HepG2 (cell line): ENCODE data around the gene PRKN. TPM values are rescaled to one million over a fixed set of nuclear protein-coding genes. Genes with fewer than 3 reads are reported as not detected.

Experiments used
- ATAC-seq: fragments of 200-7000 bp; cut with Tn5 transposase; 3 replicates; pipeline ENCODE4 v1.9.1; 2020; ENCODE audit warnings: mild to moderate bottlenecking, moderate library complexity
- BruUV-seq: library from RNA; stranded (reverse); fragments of 400-500 nt; replicated peaks from 2 replicates; lab custom pipeline; 2021; lab: Mats Ljungman, UMichigan
- CTCF ChIA-PET: fragments of 300-600 bp; formaldehyde crosslinking; extraction: SDS; loops from one replicate; lab custom pipeline; 2021; ENCODE audit warnings: low total read pairs, inconsistent platforms, low intra/inter-chr PET ratio; lab: Yijun Ruan, JAX
- POLR2A ChIA-PET: fragments of 350-600 bp; sonication (Branson Sonifier 250); formaldehyde crosslinking; loops from one replicate; lab custom pipeline; 2020; ENCODE audit warnings: antibody characterized with exemption, inconsistent platforms; lab: Yijun Ruan, JAX
- DNase-seq: peaks from one replicate; pipeline ENCODE4 v3.0.0-alpha.2; 2015; ENCODE audit warnings: low spot score
- FAIRE-seq: peaks from 3 replicates; lab custom pipeline; 2011; peaks lifted over from hg19 to GRCh38; lab: Jason Lieb, UNC
- H2AFZ ChIP-seq: one replicate; pipeline ENCODE4 v1.6.1; 2011; ENCODE audit warnings: low read length, inconsistent platforms
- H3K27ac ChIP-seq: fragments of 300-600 bp; 3 replicates; pipeline ENCODE4 v1.8.0; 2011; ENCODE audit warnings: mixed run types, mild to moderate bottlenecking, mixed read lengths, low read length, inconsistent platforms; ENCODE audit not compliant: insufficient read depth; ENCODE audit errors: extremely low read length
- H3K27me3 ChIP-seq, 2 experiments: fragments of 200-600 bp in 1 of 2; 2 replicates in 1 of 2; 3 replicates in 1 of 2; pipeline versions ENCODE4 v1.6.0 to v1.8.0; 2011; ENCODE audit warnings: low read length in 2 of 2, mild to moderate bottlenecking in 2 of 2, moderate library complexity in 2 of 2, inconsistent platforms in 1 of 2; ENCODE audit not compliant: insufficient read depth in 2 of 2, control insufficient read depth in 1 of 2
- H3K36me3 ChIP-seq, 2 experiments: fragments of 200-600 bp in 1 of 2; replicated peaks in 1 of 2; 2 replicates in 1 of 2; 3 replicates in 1 of 2; pipeline versions ENCODE4 v1.5.1 to v1.8.0; 2011; ENCODE audit warnings: low read length in 2 of 2, inconsistent platforms in 1 of 2; ENCODE audit not compliant: insufficient read depth in 2 of 2, control insufficient read depth in 1 of 2
- H3K4me1 ChIP-seq: 2 replicates; pipeline ENCODE4 v1.5.1; 2012; ENCODE audit warnings: low read length, inconsistent platforms; ENCODE audit not compliant: insufficient read depth
- H3K4me2 ChIP-seq: 2 replicates; pipeline ENCODE4 v1.6.0; 2011; ENCODE audit warnings: low read depth, low read length, inconsistent platforms
- H3K4me3 ChIP-seq, 3 experiments: fragments of 200-600 bp in 1 of 3; sonication (generic), shearing (Covaris generic) in 1 of 3; replicated peaks in 1 of 3; 2 replicates each; pipeline ENCODE4 v1.5.1; 2011 to 2016; ENCODE audit warnings: low read length in 3 of 3, inconsistent platforms in 2 of 3, low read depth in 2 of 3, mild to moderate bottlenecking in 2 of 3, control low read depth in 1 of 3, mixed read lengths in 1 of 3; ENCODE audit not compliant: insufficient read depth in 1 of 3
- H3K79me2 ChIP-seq: one replicate; pipeline ENCODE4 v1.6.1; 2011; ENCODE audit warnings: low read length, inconsistent platforms; ENCODE audit not compliant: insufficient read depth
- H3K9ac ChIP-seq: 2 replicates; pipeline ENCODE4 v1.6.0; 2011; ENCODE audit warnings: mild to moderate bottlenecking, low read depth, low read length, inconsistent platforms; ENCODE audit not compliant: insufficient read depth
- H3K9me3 ChIP-seq: 2 replicates; pipeline ENCODE4 v1.5.1; 2012; ENCODE audit warnings: mild to moderate bottlenecking, low read length
- H4K20me1 ChIP-seq: 2 replicates; pipeline ENCODE4 v1.6.0; 2011; ENCODE audit warnings: inconsistent platforms, mild to moderate bottlenecking, low read length, moderate library complexity; ENCODE audit not compliant: insufficient read depth
- ARHGAP35 ChIP-seq: sonication (generic); formaldehyde crosslinking; IDR thresholded peaks from 2 replicates; pipeline ENCODE4 v1.9.0; 2022; ENCODE audit warnings: mild to moderate bottlenecking, inconsistent platforms, moderate library complexity, missing genetic modification reagents, borderline replicate concordance
- GPN1 ChIP-seq: sonication (generic); formaldehyde crosslinking; IDR thresholded peaks from 2 replicates; pipeline ENCODE4 v1.5.1; 2020; ENCODE audit warnings: missing genetic modification reagents, borderline replicate concordance
- MAFF ChIP-seq: IDR thresholded peaks from 2 replicates; pipeline ENCODE4 v1.6.1; 2011; ENCODE audit warnings: low read depth, low read length, improper control_type of control experiment
- SCMH1 ChIP-seq: sonication (generic); formaldehyde crosslinking; IDR thresholded peaks from 2 replicates; pipeline ENCODE4 v1.9.0; 2021; ENCODE audit warnings: missing genetic modification reagents, mild to moderate bottlenecking, borderline replicate concordance
- SNAPC4 ChIP-seq: sonication (generic); formaldehyde crosslinking; IDR thresholded peaks from 2 replicates; pipeline ENCODE4 v1.4.0; 2020; ENCODE audit warnings: mild to moderate bottlenecking, missing genetic modification reagents
- ZNF205 ChIP-seq: IDR thresholded peaks from 2 replicates; pipeline ENCODE4 v1.6.1; 2018; ENCODE audit warnings: missing biosample characterization, missing genetic modification reagents
- ZNF792 ChIP-seq: IDR thresholded peaks from 2 replicates; pipeline ENCODE4 v1.6.1; 2016
- WGBS: methylation state at CpG from one replicate; pipeline ENCODE4 v1.1.6; 2017; ENCODE audit warnings: low lambda C conversion rate; 5-methylcytosine and 5-hydroxymethylcytosine counted together
- in situ Hi-C: cut with HindIII; loops from 2 replicates; pipeline ENCODE4 v1.10.0; 2017; ENCODE audit warnings: low pct_unique_long_range_greater_than_20kb; ENCODE audit not compliant: extremely low pct_ligation_motif_present
- intact Hi-C: fragments of 100-400 bp; cut with micrococcal nuclease; formaldehyde crosslinking; loops from one replicate; pipeline ENCODE4 v1.10.0; 2022; ENCODE audit not compliant: unreplicated experiment
- polyA plus RNA-seq, 8 experiments: library from polyadenylated mRNA; depleted of rRNA in 3 of 8; stranded (reverse) in 7 of 8; unstranded in 1 of 8; fragments of >200 nt; fragmentation: Illumina TruSeq in 4 of 8; extraction: Trizol in 4 of 8; gene quantifications; 2 replicates each; pipeline versions ENCODE4 v1.2.1 to v1.2.3, GENCODE V29; 2011 to 2016; ENCODE audit warnings: low read depth in 4 of 8, missing spikeins in 1 of 8, mixed read lengths in 1 of 8; ENCODE audit not compliant: insufficient read depth in 1 of 8
- total RNA-seq, 5 experiments: library from RNA; depleted of rRNA; stranded (reverse); fragments of >200 nt; fragmentation: Illumina TruSeq; extraction: Trizol; gene quantifications; 2 replicates each; pipeline ENCODE4 v1.2.3, GENCODE V29; 2016; ENCODE audit warnings: low read depth in 1 of 5

PRKN gene
- total and polyA plus RNA-seq, 2 of the 13 experiments (the other 11 are each of a cell fraction or from before 2014, with no cell fraction given): 0.31 to 0.44 TPM

GRCh38 chr6:161543684-161544309 is 1183.8 kb downstream of the PRKN start:
- no peaks in the 10 kb centered on the region for H3K36me3 ChIP-seq
- ChIA-PET POLR2A (no interaction called here), CTCF (no interaction called here)
- H3K9me3 ChIP-seq: no peaks in the 10 kb centered on the region
- H3K79me2 ChIP-seq: no peaks in the 10 kb centered on the region
- no TSS peak for BruUV-seq
- intact Hi-C loops (no loop called here), in situ Hi-C loops (no loop called here)
- no peaks in the 10 kb centered on the region for H4K20me1 ChIP-seq
- H3K4me3 ChIP-seq: no peak overlapping the region
- no peak overlapping the region for H3K9ac ChIP-seq
- 4% methylated on average over 4 of the region's 4 CpGs for WGBS
- ATAC-seq: no peak
- FAIRE-seq: no peak
- no peak overlapping the region for H3K4me2 ChIP-seq
- H2AFZ ChIP-seq: no peak overlapping the region
- TF ChIP-seq GPN1 (CRISPR knock-in tag): no peak
- 0 out of 2 replicates have a peak, but pooled peaks have one; percentile 6 for TF ChIP-seq MAFF
- H3K4me1 ChIP-seq: no peaks in the 10 kb centered on the region
- no peak overlapping the region for H3K27ac ChIP-seq
- 0 out of 5 replicates have a peak, but pooled peaks cover 0 to 3% of the 10 kb centered on the region in 2 experiments for H3K27me3 ChIP-seq
- DNase-seq: no peak

- no TSS peak for BruUV-seq
- in situ Hi-C loops: no loop called here
Measured at GRCh38 chr6:161542346-161542980, 1185.1 kb downstream of the PRKN start.

More at GRCh38 chr6:161542346-161542980, 1185.1 kb downstream of the PRKN start:
- Histone ChIP-seq H3K4me1 (no peaks in the 10 kb centered on the region), H3K4me3 (no peak overlapping the region), H2AFZ (no peak overlapping the region), H3K9me3 (no peaks in the 10 kb centered on the region), H3K4me2 (no peak overlapping the region), H3K27ac (no peak overlapping the region), H3K79me2 (no peaks in the 10 kb centered on the region), H3K9ac (no peak overlapping the region), H4K20me1 (no peaks in the 10 kb centered on the region), H3K36me3 (no peaks in the 10 kb centered on the region), H3K27me3 (0 out of 5 replicates have a peak, but pooled peaks cover 0 to 8% of the 10 kb centered on the region in 2 experiments)
- 10% methylated on average over 4 of the region's 4 CpGs for WGBS
- ChIA-PET CTCF (no interaction called here), POLR2A (no interaction called here)
- DNase-seq (no peak), FAIRE-seq (peak; percentile 34), ATAC-seq (no peak)
- no peak for TF ChIP-seq SCMH1
- TF ChIP-seq SNAPC4 (CRISPR knock-in tag): no peak
- TF ChIP-seq ZNF792 (CRISPR knock-in tag): no peak
- no peak for TF ChIP-seq ZNF205 (CRISPR knock-in tag)
- TF ChIP-seq ARHGAP35: no peak
- intact Hi-C loops: loop anchor here (1.0 kb wide), 1 partner anchor 31 kb away; no protein-coding TSS in a partner anchor
